Keratinocyte (primary cell): Measurements from ENCODE around the gene MTIF2.

ENCODE experiments used
- CTCF ChIP-seq, 3 experiments: IDR thresholded peaks in 1 of 3; conservative IDR thresholded peaks in 1 of 3; optimal IDR thresholded peaks in 1 of 3; 2 replicates in 2 of 3; 3 replicates in 1 of 3; pipeline versions ENCODE3 to v1.5.1; 2011; ENCODE audit warnings: low read length in 3 of 3, mild to moderate bottlenecking in 3 of 3, moderate library complexity in 2 of 3, control low read depth in 1 of 3, inconsistent platforms in 1 of 3; ENCODE audit not compliant: insufficient read depth in 2 of 3; ENCODE audit errors: extremely low read depth in 1 of 3
- EZH2 ChIP-seq: IDR thresholded peaks from one replicate; pipeline ENCODE4 v1.6.1; 2012; ENCODE audit warnings: inconsistent platforms, mild to moderate bottlenecking, low read length, moderate library complexity

GRCh38 chr2:55232084-55232862 is 36.8 kb downstream of the MTIF2 start, which contains the start of the genes CLHC1 and RPS27A:
- TF ChIP-seq CTCF (optimal IDR thresholded peaks at IDR 0.05 in 1 of 3, IDR thresholded peaks at IDR 0.05 in 1 of 3, conservative IDR thresholded peaks at IDR 0.05 in 1 of 3; ENCODE audit: extremely low read depth in 1 of 3, insufficient read depth in 2 of 3, low read length in 3 of 3) (no peak), EZH2 (no peak)
